H9 (cell line): ENCODE measurements around the gene GPATCH1. TPM values are rescaled to one million over a fixed set of nuclear protein-coding genes. Genes with fewer than 3 reads are reported as not detected.

Experiments used
- DNase-seq: peaks from one replicate; pipeline ENCODE4 v3.0.0-alpha.2; 2017
- H2AFZ ChIP-seq: one replicate; pipeline ENCODE4 v1.6.1; 2013; ENCODE audit warnings: mild to moderate bottlenecking, low read length, control low read depth, moderate library complexity
- H2AK5ac ChIP-seq: 2 replicates; pipeline ENCODE4 v1.6.1; 2013; ENCODE audit warnings: low read length, control low read depth, mixed read lengths; ENCODE audit not compliant: insufficient read length
- H2BK120ac ChIP-seq: one replicate; pipeline ENCODE4 v1.6.1; 2013; ENCODE audit warnings: low read depth, mild to moderate bottlenecking, low read length, control low read depth, inconsistent platforms; ENCODE audit not compliant: poor library complexity, severe bottlenecking
- H2BK12ac ChIP-seq: 2 replicates; pipeline ENCODE4 v1.6.1; 2013; ENCODE audit warnings: low read length, control low read depth, mixed read lengths, low read depth; ENCODE audit not compliant: insufficient read length
- H2BK15ac ChIP-seq: 2 replicates; pipeline ENCODE4 v1.6.1; 2013; ENCODE audit warnings: low read depth, low read length, control low read depth
- H2BK20ac ChIP-seq: one replicate; pipeline ENCODE4 v1.6.1; 2013; ENCODE audit warnings: low read depth, mild to moderate bottlenecking, low read length, control low read depth, inconsistent platforms; ENCODE audit not compliant: poor library complexity, severe bottlenecking
- H2BK5ac ChIP-seq: 2 replicates; pipeline ENCODE4 v1.6.1; 2013; ENCODE audit warnings: low read length, control low read depth, mixed read lengths; ENCODE audit not compliant: insufficient read length
- H3K14ac ChIP-seq: 2 replicates; pipeline ENCODE4 v1.6.1; 2013; ENCODE audit warnings: low read length, control low read depth; ENCODE audit not compliant: insufficient read depth
- H3K18ac ChIP-seq: 2 replicates; pipeline ENCODE4 v1.6.1; 2013; ENCODE audit warnings: low read depth, mild to moderate bottlenecking, mixed read lengths, low read length, control low read depth; ENCODE audit not compliant: insufficient read length
- H3K23ac ChIP-seq: 2 replicates; pipeline ENCODE4 v1.6.1; 2013; ENCODE audit warnings: low read length, control low read depth, mixed read lengths, low read depth; ENCODE audit not compliant: insufficient read length
- H3K23me2 ChIP-seq: 2 replicates; pipeline ENCODE4 v1.6.1; 2013; ENCODE audit warnings: low read depth, mild to moderate bottlenecking, mixed read lengths, low read length, control low read depth; ENCODE audit not compliant: insufficient read length, poor library complexity, severe bottlenecking
- H3K27ac ChIP-seq: 2 replicates; pipeline ENCODE4 v1.5.1; 2013; ENCODE audit warnings: low read length, control low read depth, mixed read lengths, low read depth; ENCODE audit not compliant: insufficient read length
- H3K27me3 ChIP-seq: 2 replicates; pipeline ENCODE4 v1.6.1; 2013; ENCODE audit warnings: low read length, control low read depth, inconsistent platforms; ENCODE audit not compliant: insufficient read depth
- H3K4ac ChIP-seq: 2 replicates; pipeline ENCODE4 v1.6.1; 2013; ENCODE audit warnings: low read depth, mild to moderate bottlenecking, control low read depth, inconsistent platforms, low read length, moderate library complexity
- H3K4me1 ChIP-seq: 2 replicates; pipeline ENCODE4 v1.6.1; 2013; ENCODE audit warnings: low read length, control low read depth, inconsistent platforms; ENCODE audit not compliant: insufficient read depth
- H3K4me2 ChIP-seq: 2 replicates; pipeline ENCODE4 v1.6.1; 2013; ENCODE audit warnings: low read length, control low read depth, mixed read lengths; ENCODE audit not compliant: insufficient read length, insufficient read depth
- H3K56ac ChIP-seq: 2 replicates; pipeline ENCODE4 v1.6.1; 2013; ENCODE audit warnings: low read depth, mild to moderate bottlenecking, mixed read lengths, low read length, control low read depth; ENCODE audit not compliant: insufficient read length
- H3K79me1 ChIP-seq: 2 replicates; pipeline ENCODE4 v1.6.1; 2013; ENCODE audit warnings: low read depth, mild to moderate bottlenecking, moderate library complexity, low read length, control low read depth, inconsistent platforms; ENCODE audit not compliant: insufficient read depth, poor library complexity, severe bottlenecking
- H3K79me2 ChIP-seq: 2 replicates; pipeline ENCODE4 v1.6.1; 2013; ENCODE audit warnings: low read length, control low read depth, inconsistent platforms; ENCODE audit not compliant: insufficient read depth
- H3K9ac ChIP-seq: 2 replicates; pipeline ENCODE4 v1.6.1; 2013; ENCODE audit warnings: low read length, control low read depth, mixed read lengths; ENCODE audit not compliant: insufficient read length; ENCODE audit errors: extremely low read depth
- H3K9me3 ChIP-seq: one replicate; pipeline ENCODE4 v1.6.1; 2013; ENCODE audit warnings: low read depth, low read length, inconsistent platforms; ENCODE audit not compliant: control insufficient read depth
- H3T11ph ChIP-seq: one replicate; pipeline ENCODE4 v1.6.1; 2013; ENCODE audit warnings: mild to moderate bottlenecking, low read length, control low read depth, inconsistent platforms
- H4K20me1 ChIP-seq: one replicate; pipeline ENCODE4 v1.6.1; 2013; ENCODE audit not compliant: control insufficient read depth, insufficient read length, insufficient read depth
- H4K5ac ChIP-seq: 2 replicates; pipeline ENCODE4 v1.6.1; 2013; ENCODE audit warnings: low read depth, mild to moderate bottlenecking, mixed read lengths, low read length, control low read depth; ENCODE audit not compliant: insufficient read length
- H4K8ac ChIP-seq: replicated peaks from 2 replicates; pipeline ENCODE4 v1.6.1; 2013; ENCODE audit warnings: low read length, control low read depth, mixed read lengths, low read depth; ENCODE audit not compliant: insufficient read length
- H4K91ac ChIP-seq: 2 replicates; pipeline ENCODE4 v1.6.1; 2013; ENCODE audit warnings: low read depth, mild to moderate bottlenecking, moderate library complexity, mixed read lengths, low read length, control low read depth; ENCODE audit not compliant: insufficient read length
- H3K27ac Mint-ChIP-seq, 3 experiments: 2 replicates in 2 of 3; 3 replicates in 1 of 3; pipeline ENCODE4 v1.8.0; 2020 to 2021; ENCODE audit warnings: mixed read lengths in 3 of 3, mild to moderate bottlenecking in 1 of 3, moderate library complexity in 1 of 3
- H3K27me3 Mint-ChIP-seq: 2 replicates; pipeline ENCODE4 v1.8.0; 2021; ENCODE audit warnings: low read depth, mild to moderate bottlenecking, moderate library complexity, mixed read lengths
- H3K36me3 Mint-ChIP-seq, 3 experiments: 2 replicates in 2 of 3; 3 replicates in 1 of 3; pipeline ENCODE4 v1.8.0; 2020 to 2021; ENCODE audit warnings: low read depth in 3 of 3, mixed read lengths in 3 of 3; ENCODE audit not compliant: insufficient read depth in 1 of 3
- H3K4me1 Mint-ChIP-seq, 2 experiments: 2 replicates each; pipeline ENCODE4 v1.8.0; 2020; ENCODE audit warnings: mixed read lengths in 2 of 2
- H3K4me3 Mint-ChIP-seq, 2 experiments: 2 replicates in 1 of 2; 3 replicates in 1 of 2; pipeline ENCODE4 v1.8.0; 2020 to 2021; ENCODE audit warnings: mild to moderate bottlenecking in 2 of 2, mixed read lengths in 2 of 2, moderate library complexity in 1 of 2
- H3K9me3 Mint-ChIP-seq, 2 experiments: 2 replicates in 1 of 2; 3 replicates in 1 of 2; pipeline ENCODE4 v1.8.0; 2020; ENCODE audit warnings: mild to moderate bottlenecking in 2 of 2, mixed read lengths in 2 of 2, moderate library complexity in 1 of 2
- WGBS: extraction: QIAGEN DNeasy Blood & Tissue Kit; methylation state at CpG from one replicate; pipeline ENCODE4 v1.1.7; 2013; ENCODE audit warnings: missing lambda C conversion rate, low lambda C conversion rate, mixed read lengths; ENCODE audit not compliant: insufficient read length; ENCODE audit errors: extremely low coverage; 5-methylcytosine and 5-hydroxymethylcytosine counted together
- total RNA-seq: library from RNA; stranded (reverse); gene quantifications from 2 replicates; pipeline ENCODE4 v1.2.1, GENCODE V29; 2021
- TF ChIP-seq, protein P1 (sequence below): fragments of 200-600 bp; sonication (generic); conservative IDR thresholded peaks from 3 replicates; pipeline ENCODE4 v1.8.0; 2021; ENCODE audit warnings: antibody characterized with exemption, mild to moderate bottlenecking

Gene GPATCH1
- total RNA-seq, 1 experiment from 2014 or later = 11.7 TPM

- no peak overlapping the region for H2AK5ac ChIP-seq
- no peaks in the 10 kb centered on the region for H3K79me2 ChIP-seq
- Mint-ChIP-seq H3K9me3 (peaks cover 15 to 23% of the 10 kb centered on the region in 2 experiments), H3K27ac (no peak overlapping the region), H3K4me3 (no peak overlapping the region), H3K4me1 (peaks cover 12 to 17% of the 10 kb centered on the region in 2 experiments), H3K36me3 (peaks cover 0 to 17% (median 13%) of the 10 kb centered on the region in 3 experiments; a peak in 5 of 7 replicates), H3K27me3 (no peaks in the 10 kb centered on the region)
- H3K9ac ChIP-seq = no peak overlapping the region
- H4K8ac ChIP-seq = no peak overlapping the region
- no peak overlapping the region for H2BK5ac ChIP-seq
- no peak overlapping the region for H4K5ac ChIP-seq
- H3K4me2 ChIP-seq = no peak overlapping the region
- H3T11ph ChIP-seq = no peak overlapping the region
- no peaks in the 10 kb centered on the region for H3K27me3 ChIP-seq
- no peak overlapping the region for H2AFZ ChIP-seq
- H4K20me1 ChIP-seq = no peaks in the 10 kb centered on the region
- H3K14ac ChIP-seq = no peak overlapping the region
- H2BK12ac ChIP-seq = no peak overlapping the region
- TF ChIP-seq, protein P1, sequence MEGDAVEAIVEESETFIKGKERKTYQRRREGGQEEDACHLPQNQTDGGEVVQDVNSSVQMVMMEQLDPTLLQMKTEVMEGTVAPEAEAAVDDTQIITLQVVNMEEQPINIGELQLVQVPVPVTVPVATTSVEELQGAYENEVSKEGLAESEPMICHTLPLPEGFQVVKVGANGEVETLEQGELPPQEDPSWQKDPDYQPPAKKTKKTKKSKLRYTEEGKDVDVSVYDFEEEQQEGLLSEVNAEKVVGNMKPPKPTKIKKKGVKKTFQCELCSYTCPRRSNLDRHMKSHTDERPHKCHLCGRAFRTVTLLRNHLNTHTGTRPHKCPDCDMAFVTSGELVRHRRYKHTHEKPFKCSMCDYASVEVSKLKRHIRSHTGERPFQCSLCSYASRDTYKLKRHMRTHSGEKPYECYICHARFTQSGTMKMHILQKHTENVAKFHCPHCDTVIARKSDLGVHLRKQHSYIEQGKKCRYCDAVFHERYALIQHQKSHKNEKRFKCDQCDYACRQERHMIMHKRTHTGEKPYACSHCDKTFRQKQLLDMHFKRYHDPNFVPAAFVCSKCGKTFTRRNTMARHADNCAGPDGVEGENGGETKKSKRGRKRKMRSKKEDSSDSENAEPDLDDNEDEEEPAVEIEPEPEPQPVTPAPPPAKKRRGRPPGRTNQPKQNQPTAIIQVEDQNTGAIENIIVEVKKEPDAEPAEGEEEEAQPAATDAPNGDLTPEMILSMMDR = no peak
- no peak overlapping the region for H3K4ac ChIP-seq
- H3K9me3 ChIP-seq = no peaks in the 10 kb centered on the region
- no peak overlapping the region for H3K27ac ChIP-seq
- no peak overlapping the region for H4K91ac ChIP-seq
- H3K56ac ChIP-seq = no peak overlapping the region
- no peak overlapping the region for H2BK120ac ChIP-seq
- H3K23me2 ChIP-seq = peaks cover 4% of the 10 kb centered on the region
- H3K79me1 ChIP-seq = no peaks in the 10 kb centered on the region
- no peak overlapping the region for H3K18ac ChIP-seq
- no peak overlapping the region for H2BK15ac ChIP-seq
- H3K4me1 ChIP-seq = no peaks in the 10 kb centered on the region
- no peak overlapping the region for H2BK20ac ChIP-seq
- DNase-seq = no peak
- H3K23ac ChIP-seq = no peak overlapping the region
- WGBS = no CpG with 5 or more reads among the region's 1 CpG
Observed at GRCh38 chr19:33171222-33171795, 90.3 kb downstream of the GPATCH1 start.
